WTC11 (cell line): Measurements from ENCODE around the gene NDUFS4. TPM values are rescaled to one million over a fixed set of nuclear protein-coding genes. Genes with fewer than 3 reads are reported as not detected.

ENCODE experiments used
- ATAC-seq: fragments of 200-7000 bp; cut with Tn5 transposase; 2 replicates; pipeline ENCODE4 v1.10.0; 2021; ENCODE audit warnings: mild to moderate bottlenecking, moderate library complexity
- CTCF ChIA-PET: fragments of 300-600 bp; sonication (Branson Sonifier 250); formaldehyde crosslinking; loops from one replicate; lab custom pipeline; 2021; ENCODE audit warnings: antibody characterized with exemption; lab: Charles Lee
- POLR2A ChIA-PET: fragments of 350-600 bp; sonication (Branson Sonifier 250); formaldehyde crosslinking; loops from one replicate; lab custom pipeline; 2021; ENCODE audit warnings: antibody characterized with exemption; lab: Charles Lee
- DNase-seq: peaks from one replicate; pipeline ENCODE4 v3.0.0; 2021; ENCODE audit warnings: low spot score
- H3K27ac Mint-ChIP-seq: 2 replicates; pipeline ENCODE4 v1.8.0; 2021; ENCODE audit warnings: mixed read lengths
- H3K27me3 Mint-ChIP-seq: 2 replicates; pipeline ENCODE4 v1.8.0; 2021; ENCODE audit warnings: low read depth, mild to moderate bottlenecking, moderate library complexity, mixed read lengths
- H3K36me3 Mint-ChIP-seq: 2 replicates; pipeline ENCODE4 v1.8.0; 2021; ENCODE audit warnings: mixed read lengths
- H3K4me1 Mint-ChIP-seq: 2 replicates; pipeline ENCODE4 v1.8.0; 2022; ENCODE audit warnings: mixed read lengths
- H3K4me3 Mint-ChIP-seq: 2 replicates; pipeline ENCODE4 v1.8.0; 2021; ENCODE audit warnings: mild to moderate bottlenecking, moderate library complexity, mixed read lengths
- H3K9me3 Mint-ChIP-seq: 2 replicates; pipeline ENCODE4 v1.8.0; 2021; ENCODE audit warnings: mixed read lengths
- AR ChIP-seq: fragments of 250-450 bp; sonication (Bioruptor Pico); IDR thresholded peaks from 2 replicates; pipeline ENCODE4 v1.9.0; 2021; ENCODE audit warnings: mild to moderate bottlenecking
- ARID4B ChIP-seq: sonication (generic); formaldehyde crosslinking; IDR thresholded peaks from 2 replicates; pipeline ENCODE4 v1.8.0; 2023; ENCODE audit warnings: missing genetic modification reagents, mild to moderate bottlenecking, borderline replicate concordance
- E2F4 ChIP-seq: sonication (generic); formaldehyde crosslinking; IDR thresholded peaks from 2 replicates; pipeline ENCODE4 v1.8.1; 2022; ENCODE audit warnings: low read depth, mild to moderate bottlenecking, moderate library complexity, missing genetic modification reagents, borderline replicate concordance
- FOXP4 ChIP-seq: sonication (generic); formaldehyde crosslinking; IDR thresholded peaks from 2 replicates; pipeline ENCODE4 v1.8.0; 2022; ENCODE audit warnings: mild to moderate bottlenecking, missing genetic modification reagents
- GRHL2 ChIP-seq: fragments of 250-450 bp; sonication (Bioruptor Pico); IDR thresholded peaks from 2 replicates; pipeline ENCODE4 v1.8.0; 2022; ENCODE audit warnings: mild to moderate bottlenecking, moderate library complexity; ENCODE audit not compliant: insufficient replicate concordance, severe bottlenecking
- IRF1 ChIP-seq: sonication (generic); formaldehyde crosslinking; IDR thresholded peaks from 2 replicates; pipeline ENCODE4 v1.8.0; 2023; ENCODE audit warnings: missing genetic modification reagents
- JAZF1 ChIP-seq: fragments of 250-450 bp; sonication (Bioruptor Pico); IDR thresholded peaks from 2 replicates; pipeline ENCODE4 v1.9.0; 2021; ENCODE audit warnings: moderate library complexity, mild to moderate bottlenecking, inconsistent platforms
- MAX ChIP-seq: sonication (generic); formaldehyde crosslinking; IDR thresholded peaks from 2 replicates; pipeline ENCODE4 v1.8.0; 2022; ENCODE audit warnings: mild to moderate bottlenecking, missing genetic modification reagents
- MYBL2 ChIP-seq: sonication (generic); formaldehyde crosslinking; IDR thresholded peaks from 2 replicates; pipeline ENCODE4 v1.8.1; 2023; ENCODE audit warnings: mild to moderate bottlenecking, moderate library complexity, missing genetic modification reagents
- NR1H2 ChIP-seq: sonication (generic); formaldehyde crosslinking; IDR thresholded peaks from 2 replicates; pipeline ENCODE4 v1.9.0; 2021; ENCODE audit warnings: mild to moderate bottlenecking, moderate library complexity, missing genetic modification reagents
- PRRX2 ChIP-seq: fragments of 250-450 bp; sonication (Bioruptor Pico); IDR thresholded peaks from 2 replicates; pipeline ENCODE4 v1.8.0; 2021; ENCODE audit warnings: mild to moderate bottlenecking
- RELA ChIP-seq: sonication (generic); formaldehyde crosslinking; IDR thresholded peaks from 2 replicates; pipeline ENCODE4 v1.8.1; 2022; ENCODE audit warnings: missing genetic modification reagents, mild to moderate bottlenecking, borderline replicate concordance
- TCF7 ChIP-seq: sonication (generic); formaldehyde crosslinking; IDR thresholded peaks from 2 replicates; pipeline ENCODE4 v1.8.0; 2022; ENCODE audit warnings: mild to moderate bottlenecking, low read depth, missing genetic modification reagents, moderate library complexity
- TP53 ChIP-seq: sonication (generic); formaldehyde crosslinking; IDR thresholded peaks from 2 replicates; pipeline ENCODE4 v1.8.1; 2023; ENCODE audit warnings: mild to moderate bottlenecking, missing genetic modification reagents
- ZNF219 ChIP-seq: sonication (generic); formaldehyde crosslinking; IDR thresholded peaks from 2 replicates; pipeline ENCODE4 v1.8.0; 2023; ENCODE audit warnings: missing genetic modification reagents, mild to moderate bottlenecking, borderline replicate concordance
- ZNF396 ChIP-seq: fragments of 250-450 bp; sonication (Bioruptor Pico); IDR thresholded peaks from 2 replicates; pipeline ENCODE4 v1.8.0; 2021; ENCODE audit warnings: mild to moderate bottlenecking, moderate library complexity, borderline replicate concordance
- ZNF671 ChIP-seq: fragments of 250-450 bp; sonication (Bioruptor Pico); IDR thresholded peaks from 2 replicates; pipeline ENCODE4 v1.8.0; 2021; ENCODE audit warnings: mild to moderate bottlenecking
- total RNA-seq: library from RNA; stranded (reverse); gene quantifications from 3 replicates; pipeline ENCODE4 v1.2.3, GENCODE V29; 2021

Gene NDUFS4
- total RNA-seq, 1 experiment from 2014 or later, result 68.5 TPM

- no peak overlapping the region for H3K27ac Mint-ChIP-seq
- H3K36me3 Mint-ChIP-seq, result peaks cover 24% of the 10 kb centered on the region
- ATAC-seq (no peak), DNase-seq (no peak)
- peaks cover 40% of the 10 kb centered on the region for H3K9me3 Mint-ChIP-seq
- no peak overlapping the region for H3K4me3 Mint-ChIP-seq
- H3K27me3 Mint-ChIP-seq, result no peaks in the 10 kb centered on the region; the same call in 1 of the 2 replicates
- CTCF ChIA-PET, result interaction anchor here (0.7 kb wide), 1 partner anchor 61 kb away, joined by 3 read pairs; no protein-coding TSS in a partner anchor
- POLR2A ChIA-PET, result no interaction called here
- peaks cover 6% of the 10 kb centered on the region for H3K4me1 Mint-ChIP-seq
- TF ChIP-seq RELA (CRISPR knock-in tag), result no peak
- TF ChIP-seq ZNF396, result no peak
- no peak for TF ChIP-seq TP53 (CRISPR knock-in tag)
- no peak for TF ChIP-seq ARID4B (CRISPR knock-in tag)
- TF ChIP-seq NR1H2 (CRISPR knock-in tag), result no peak
- no peak for TF ChIP-seq ZNF671 (CRISPR knock-in tag)
- TF ChIP-seq FOXP4 (CRISPR knock-in tag), result no peak
- no peak for TF ChIP-seq MAX (CRISPR knock-in tag)
- TF ChIP-seq, all 79 proteins: peak for 0
Measured at GRCh38 chr5:53713978-53714666, 153.7 kb downstream of the NDUFS4 start.

GRCh38 chr5:53714667-53715010 is 154.2 kb downstream of the NDUFS4 start:
- ChIA-PET CTCF (interaction anchor here (0.7 kb wide), 1 partner anchor 61 kb away, joined by 3 read pairs; no protein-coding TSS in a partner anchor), POLR2A (no interaction called here)
- H3K27ac Mint-ChIP-seq, result no peak overlapping the region
- no peak overlapping the region for H3K4me3 Mint-ChIP-seq
- DNase-seq (no peak), ATAC-seq (no peak)
- peaks cover 35% of the 10 kb centered on the region for H3K9me3 Mint-ChIP-seq
- peaks cover 20% of the 10 kb centered on the region for H3K36me3 Mint-ChIP-seq
- no peaks in the 10 kb centered on the region; the same call in 1 of the 2 replicates for H3K27me3 Mint-ChIP-seq
- H3K4me1 Mint-ChIP-seq, result peaks cover 6% of the 10 kb centered on the region
- TF ChIP-seq ZNF219 (CRISPR knock-in tag) (no peak), MYBL2 (CRISPR knock-in tag) (no peak), AR (no peak), GRHL2 (CRISPR knock-in tag) (no peak), IRF1 (CRISPR knock-in tag) (no peak), JAZF1 (CRISPR knock-in tag) (no peak), PRRX2 (no peak), E2F4 (no peak), TCF7 (CRISPR knock-in tag) (no peak), ARID4B (CRISPR knock-in tag) (no peak), RELA (CRISPR knock-in tag) (no peak)
